Measurements from ENCODE around the gene AASDHPPT.

AASDHPPT gene

DNA sequence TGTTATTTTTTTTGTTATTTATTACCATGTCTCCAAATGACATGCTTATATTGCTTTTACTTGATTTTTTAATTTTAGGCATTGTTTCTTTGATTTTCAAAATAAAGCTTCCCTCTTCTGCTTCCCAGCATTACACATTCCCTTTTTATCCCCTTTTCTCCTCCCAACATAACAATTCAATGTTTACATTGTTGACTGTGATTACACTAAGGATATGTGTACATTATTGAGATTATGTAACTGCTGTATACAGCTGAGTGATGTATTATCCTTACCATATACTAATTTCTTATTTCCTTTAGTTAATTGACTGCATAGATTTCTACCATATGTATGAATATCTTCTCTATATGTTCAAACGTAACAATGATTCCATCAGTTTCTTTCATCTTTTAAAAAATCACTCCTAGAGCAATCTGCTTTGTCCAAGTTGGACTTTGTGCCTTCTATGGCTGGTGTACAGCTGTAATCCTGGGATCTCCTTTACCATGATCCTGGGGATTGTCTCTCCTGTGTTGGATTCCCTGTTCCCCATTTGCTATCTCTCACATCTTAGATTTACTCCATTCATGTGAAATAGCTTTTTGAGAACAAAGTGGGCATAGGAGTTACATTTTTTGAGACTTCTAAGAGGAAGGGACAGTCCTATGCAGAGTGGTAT lies 21.6 kb downstream of the AASDHPPT start:
- DNase-seq (ENCODE audit: low read depth in 2 of 2): no peak
- H3K4me3 ChIP-seq (replicated peaks in 1 of 2; ENCODE audit: low read depth in 2 of 2, low read length in 2 of 2): no peak overlapping the region
- TF ChIP-seq CTCF (IDR thresholded peaks at IDR 0.05; ENCODE audit: low read depth, low read length): no peak

DNA sequence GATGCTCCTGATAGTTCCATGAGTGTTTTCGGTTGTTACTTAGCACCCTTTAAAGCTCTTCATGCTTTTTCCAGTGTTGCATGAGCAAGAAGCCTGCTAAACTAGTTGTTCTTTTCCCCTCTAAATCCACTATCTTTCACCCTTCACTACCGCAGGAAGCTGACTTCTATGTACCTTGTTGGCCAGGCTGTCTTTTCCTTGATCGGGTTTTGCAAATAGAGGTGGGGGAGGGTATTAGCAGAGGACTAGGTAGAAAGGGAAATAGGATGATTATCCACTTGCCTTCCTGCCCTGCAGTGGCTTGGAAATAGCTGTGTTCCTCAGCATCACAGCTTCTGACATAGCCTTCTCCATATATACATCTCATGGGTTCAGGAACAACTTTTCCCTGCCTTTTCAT lies 23.9 kb downstream of the AASDHPPT start:
- TF ChIP-seq CTCF (IDR thresholded peaks at IDR 0.05; ENCODE audit: low read depth, low read length): no peak
- DNase-seq (ENCODE audit: low read depth in 2 of 2): no peak
- H3K4me3 ChIP-seq (replicated peaks in 1 of 2; ENCODE audit: low read depth in 2 of 2, low read length in 2 of 2): no peak overlapping the region

DNA sequence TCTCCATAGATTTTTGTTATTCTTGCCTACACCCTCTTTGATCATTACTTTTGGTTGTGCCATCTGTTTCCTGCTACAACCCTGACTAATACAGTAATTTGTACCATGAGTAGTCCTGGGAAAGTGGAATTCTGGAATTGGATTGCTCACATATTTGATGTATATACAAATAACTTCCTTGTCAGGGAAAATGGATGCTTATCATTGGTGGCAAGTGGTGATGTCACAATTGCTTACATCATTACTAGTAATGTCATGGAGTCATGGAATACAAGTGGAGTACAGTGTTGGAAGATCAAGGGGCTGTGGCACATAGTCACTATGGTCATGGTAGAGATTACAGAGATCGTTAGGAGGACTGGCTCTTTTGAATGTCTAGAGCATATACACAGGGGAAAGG lies 24.4 kb downstream of the AASDHPPT start:
- no peak overlapping the region for H3K4me3 ChIP-seq (replicated peaks in 1 of 2; ENCODE audit: low read depth in 2 of 2, low read length in 2 of 2)
- no peak for TF ChIP-seq CTCF (IDR thresholded peaks at IDR 0.05; ENCODE audit: low read depth, low read length)
- peak; percentile 12 to 59 for DNase-seq (ENCODE audit: low read depth in 2 of 2)

GRCh38 chr11:106105986-106106385 lies 28.5 kb downstream of the AASDHPPT start:
- no peak for TF ChIP-seq CTCF (IDR thresholded peaks at IDR 0.05; ENCODE audit: low read depth, low read length)
- DNase-seq (ENCODE audit: low read depth in 2 of 2): no peak
- H3K4me3 ChIP-seq (replicated peaks in 1 of 2; ENCODE audit: low read depth in 2 of 2, low read length in 2 of 2): no peak overlapping the region

- TF ChIP-seq CTCF (IDR thresholded peaks at IDR 0.05; ENCODE audit: low read depth, low read length): no peak
- no peak overlapping the region for H3K4me3 ChIP-seq (replicated peaks in 1 of 2; ENCODE audit: low read depth in 2 of 2, low read length in 2 of 2)
- peak in 1 of 2 donors; percentile 49 for DNase-seq (ENCODE audit: low read depth in 2 of 2)
Observed at GRCh38 chr11:106121570-106122320, 44.3 kb downstream of the AASDHPPT start.

GRCh38 chr11:106127604-106128003 lies 50.1 kb downstream of the AASDHPPT start:
- no peak for DNase-seq (ENCODE audit: low read depth in 2 of 2)
- TF ChIP-seq CTCF (IDR thresholded peaks at IDR 0.05; ENCODE audit: low read depth, low read length): no peak
- H3K4me3 ChIP-seq (replicated peaks in 1 of 2; ENCODE audit: low read depth in 2 of 2, low read length in 2 of 2): no peak overlapping the region

Data from cardiac fibroblast (primary cell).